IPS DF 4.7 (cell line): ENCODE results near the gene ST3GAL3.

Experiments
- DNase-seq: peaks from one replicate; pipeline ENCODE4 v3.0.0-alpha.2; 2013; ENCODE audit warnings: low spot score; ENCODE audit errors: extremely low read depth

Gene ST3GAL3

DNA sequence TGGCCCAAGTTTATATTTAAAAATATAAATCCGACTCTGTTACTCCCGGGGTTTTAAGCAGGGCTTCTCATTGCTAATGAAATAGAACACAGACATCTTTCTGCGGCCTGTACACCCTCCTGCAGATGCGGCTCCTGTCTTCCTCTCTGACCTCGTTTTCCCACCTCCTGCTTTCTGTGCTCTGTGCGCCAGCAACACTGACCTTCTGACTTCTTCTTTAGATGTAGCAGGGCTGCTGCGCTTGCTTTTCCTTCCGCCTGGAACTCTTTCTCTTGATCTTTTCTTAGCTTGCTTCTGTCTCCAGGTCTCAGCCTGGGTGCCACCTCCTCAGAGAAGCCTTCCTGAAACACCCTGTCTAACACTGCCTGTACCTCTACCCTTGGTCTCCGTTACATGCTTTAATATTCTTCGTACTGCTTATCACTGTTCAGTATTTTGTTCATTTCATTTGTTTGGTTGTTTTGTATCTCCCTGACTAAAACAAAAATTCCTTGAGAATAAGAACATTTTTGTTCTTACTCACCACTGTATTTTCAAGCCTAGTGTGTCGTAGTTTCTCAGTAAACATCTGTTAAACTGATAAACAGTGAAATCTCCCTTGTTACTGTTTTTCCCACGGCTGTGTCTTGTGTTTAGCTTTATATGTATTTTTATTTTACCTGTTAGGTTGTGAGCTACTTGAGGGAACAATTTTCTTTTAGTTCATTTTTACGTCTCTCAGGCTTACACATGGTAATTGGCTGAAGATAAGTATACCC is 79.0 kb downstream of the ST3GAL3 start:
- no peak for DNase-seq

DNA sequence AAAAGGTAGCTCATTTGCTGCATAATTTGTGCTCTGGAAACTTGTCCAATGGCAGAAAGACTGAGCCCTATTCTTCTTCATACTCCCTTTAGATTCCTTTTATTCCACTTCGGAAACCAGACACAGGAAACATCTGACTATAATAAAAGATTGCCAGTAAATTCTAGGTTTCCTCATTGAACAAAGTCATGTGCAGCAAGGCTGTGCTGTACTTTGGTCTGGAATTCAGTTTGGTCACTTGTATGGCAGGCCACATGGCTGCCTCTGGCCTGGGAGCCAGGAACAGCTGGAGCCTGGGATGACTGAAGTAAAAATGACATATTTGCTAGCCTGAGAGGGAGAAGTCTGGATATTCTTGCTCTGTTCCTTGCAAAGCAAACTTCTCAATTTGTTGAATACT is 79.6 kb downstream of the ST3GAL3 start:
- no peak for DNase-seq

- no peak for DNase-seq
These were observed 82.5 kb downstream of the ST3GAL3 start for GRCh38 chr1:43789604-43790550.

DNA sequence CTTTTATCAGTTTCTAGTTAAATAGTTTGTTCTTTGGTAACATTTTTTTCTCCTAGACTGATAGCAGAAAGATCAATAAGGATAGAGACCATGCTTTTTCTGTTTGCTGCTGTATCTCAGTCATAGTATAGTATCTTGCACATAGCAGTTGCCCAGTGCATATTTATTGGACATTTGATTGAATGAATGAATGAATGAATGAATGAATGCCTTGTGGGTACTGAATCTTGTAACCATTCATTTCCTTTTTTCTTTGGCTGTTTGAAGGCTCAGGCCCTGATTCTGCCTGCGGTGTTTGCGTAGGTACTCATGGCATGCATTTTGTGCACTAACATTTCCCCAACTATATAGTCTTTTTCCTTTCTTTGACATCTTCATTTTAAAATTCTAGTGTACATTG is 83.9 kb downstream of the ST3GAL3 start:
- no peak for DNase-seq

DNA sequence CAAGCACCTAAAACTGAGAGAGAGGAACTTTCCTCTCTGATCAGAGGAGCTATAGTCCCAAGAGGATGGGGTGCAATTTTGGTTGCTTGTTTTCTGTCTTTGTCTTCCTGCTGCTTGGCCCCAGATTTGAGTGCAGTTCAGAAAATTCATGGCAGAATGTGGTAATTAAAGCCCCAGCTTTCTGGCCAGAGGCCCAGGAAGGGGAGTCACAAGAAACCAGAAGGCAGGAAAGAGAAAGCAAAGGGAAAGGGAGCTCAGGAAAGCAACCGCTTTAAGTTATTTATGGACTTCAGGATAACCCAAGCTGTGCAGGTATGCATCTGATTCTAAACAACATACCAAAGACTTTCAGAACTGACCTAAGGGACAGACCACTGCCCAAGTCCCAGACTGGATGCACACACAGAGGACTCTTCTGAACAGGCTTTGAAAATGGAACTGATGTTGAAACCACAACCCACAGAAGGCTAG is 88.8 kb downstream of the ST3GAL3 start:
- DNase-seq: no peak

DNA sequence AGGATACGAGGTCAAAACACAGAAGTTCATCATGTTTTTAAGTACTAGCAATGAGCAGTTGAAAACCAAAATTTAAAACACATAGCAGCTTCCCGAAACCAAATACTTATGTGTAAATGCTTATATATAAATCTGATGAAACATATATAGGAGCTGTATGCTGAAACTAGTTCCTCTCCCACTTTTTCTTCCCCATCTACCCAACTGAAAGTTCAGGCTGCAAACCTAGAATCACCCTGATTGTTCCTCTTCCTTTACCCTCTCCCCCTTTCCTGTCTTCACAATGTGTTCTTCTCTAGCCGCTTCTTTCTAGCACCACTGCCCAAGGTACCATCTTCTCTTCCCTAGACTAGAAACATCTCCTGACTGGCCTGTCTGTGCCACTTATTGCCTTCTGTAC is 90.6 kb downstream of the ST3GAL3 start:
- no peak for DNase-seq

GRCh38 chr1:43799656-43800635 is 92.6 kb downstream of the ST3GAL3 start:
- no peak for DNase-seq

- no peak for DNase-seq
These were observed 93.4 kb downstream of the ST3GAL3 start for GRCh38 chr1:43800771-43801170.

DNA sequence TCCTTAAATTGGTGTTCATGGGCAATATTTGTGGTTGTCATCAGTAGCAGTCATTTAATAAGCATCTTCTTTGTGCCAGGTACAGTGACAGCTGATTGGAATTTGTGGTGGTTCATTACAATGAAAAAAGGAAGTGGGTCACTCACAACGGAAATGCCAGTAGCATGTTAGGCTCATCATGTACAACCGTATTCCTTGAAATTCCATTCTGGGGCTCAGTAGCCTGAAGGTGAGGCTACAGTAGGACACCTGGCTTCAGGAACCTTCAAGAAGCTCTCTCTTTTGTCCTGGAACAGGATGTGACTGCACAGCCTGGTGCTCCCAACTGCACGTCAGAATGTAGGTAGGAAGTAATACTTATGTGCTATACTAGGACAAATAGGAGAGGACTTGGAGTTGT is 93.9 kb downstream of the ST3GAL3 start:
- no peak for DNase-seq

- no peak for DNase-seq
These were observed 95.1 kb downstream of the ST3GAL3 start for GRCh38 chr1:43802356-43802980.

DNA sequence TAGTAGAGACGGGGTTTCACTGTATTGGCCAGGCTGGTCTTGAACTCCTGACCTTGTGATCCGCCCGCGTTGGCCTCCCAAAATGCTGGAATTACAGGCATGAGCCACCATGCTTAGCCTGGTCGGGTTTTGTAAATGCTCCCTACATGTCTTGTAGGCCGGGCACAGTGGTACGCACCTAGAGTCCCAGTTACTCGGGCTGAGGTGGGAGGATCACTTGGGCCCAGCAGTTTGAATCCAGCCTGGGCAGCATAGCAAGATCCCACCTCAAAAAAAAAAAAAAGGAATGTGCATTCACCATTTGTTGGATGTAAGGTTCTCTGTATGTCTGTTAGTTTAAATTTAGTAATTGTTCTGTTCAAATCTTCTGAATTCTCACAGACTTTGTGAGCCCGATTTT is 95.8 kb downstream of the ST3GAL3 start:
- DNase-seq: no peak

- DNase-seq: no peak
These were observed 96.3 kb downstream of the ST3GAL3 start for GRCh38 chr1:43803646-43804045.

DNA sequence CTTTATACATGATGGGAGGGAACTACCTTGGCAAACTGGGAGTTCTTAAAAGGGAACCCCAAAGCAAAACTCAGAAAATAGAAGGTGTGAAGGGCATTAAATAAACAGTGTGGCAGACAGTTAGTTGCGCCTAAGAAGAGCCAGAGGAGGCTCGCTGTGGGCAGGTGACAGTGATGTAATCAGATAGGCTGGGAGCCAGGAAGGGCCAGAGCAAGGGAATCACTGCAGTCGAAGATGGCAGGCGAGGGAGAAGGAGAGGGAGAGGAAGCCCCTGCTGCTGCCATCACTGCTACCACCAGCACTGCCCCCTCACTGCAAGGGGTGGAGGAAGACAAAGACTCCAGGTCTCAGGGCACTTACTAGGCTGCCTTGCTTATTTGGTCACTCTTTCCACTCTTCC is 97.2 kb downstream of the ST3GAL3 start:
- DNase-seq: no peak

DNA sequence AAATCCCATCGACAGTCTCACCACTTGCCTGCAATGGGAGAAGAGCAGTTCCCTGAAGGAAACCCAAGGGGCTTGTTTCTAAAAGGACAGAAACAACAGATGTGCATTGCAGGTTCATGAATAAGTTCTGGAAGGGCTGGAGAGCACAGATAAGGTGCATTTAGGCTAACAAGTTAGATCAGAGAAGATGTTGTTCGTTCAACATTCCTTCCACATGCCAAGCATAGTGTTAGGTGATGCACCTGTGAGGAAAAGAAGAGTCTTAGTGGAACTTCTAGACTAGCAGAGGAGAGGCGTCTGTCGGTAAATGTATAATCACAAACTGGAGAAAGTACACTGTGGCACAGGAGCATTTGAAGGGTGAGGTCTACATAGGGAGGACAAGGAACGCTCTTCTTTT is 98.0 kb downstream of the ST3GAL3 start:
- DNase-seq: no peak

GRCh38 chr1:43806183-43806582 is 98.8 kb downstream of the ST3GAL3 start:
- no peak for DNase-seq

DNA sequence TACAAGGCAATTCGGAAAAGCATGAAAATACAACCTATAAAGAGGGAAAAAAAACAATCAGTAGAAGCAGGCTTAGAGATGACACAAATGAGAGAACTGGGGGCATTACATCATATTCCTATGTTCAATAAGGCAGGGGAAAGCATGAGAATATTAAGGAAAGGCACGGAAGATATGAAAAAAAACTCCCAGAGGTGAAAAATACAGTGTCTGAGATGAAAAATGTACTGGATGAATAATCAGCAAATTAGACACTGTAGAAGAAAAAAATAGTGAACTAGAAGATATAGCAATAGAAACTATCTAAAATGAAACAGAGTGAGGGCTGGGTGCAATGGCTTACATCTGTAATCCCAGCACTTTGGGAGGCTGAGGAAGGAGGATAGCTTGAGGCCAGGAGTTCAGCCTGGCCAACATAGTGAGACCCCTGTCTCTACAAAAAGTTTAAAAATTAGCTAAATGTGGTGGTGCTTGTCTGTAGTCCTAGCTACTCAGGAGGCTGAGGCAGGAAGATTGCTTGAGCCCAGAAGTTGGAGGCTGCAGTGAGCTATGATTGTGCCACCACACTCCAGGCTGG is 101.8 kb downstream of the ST3GAL3 start:
- DNase-seq: no peak

GRCh38 chr1:43812579-43812978 is 105.2 kb downstream of the ST3GAL3 start:
- no peak for DNase-seq

GRCh38 chr1:43814401-43814800 is 107.1 kb downstream of the ST3GAL3 start:
- DNase-seq: no peak

DNA sequence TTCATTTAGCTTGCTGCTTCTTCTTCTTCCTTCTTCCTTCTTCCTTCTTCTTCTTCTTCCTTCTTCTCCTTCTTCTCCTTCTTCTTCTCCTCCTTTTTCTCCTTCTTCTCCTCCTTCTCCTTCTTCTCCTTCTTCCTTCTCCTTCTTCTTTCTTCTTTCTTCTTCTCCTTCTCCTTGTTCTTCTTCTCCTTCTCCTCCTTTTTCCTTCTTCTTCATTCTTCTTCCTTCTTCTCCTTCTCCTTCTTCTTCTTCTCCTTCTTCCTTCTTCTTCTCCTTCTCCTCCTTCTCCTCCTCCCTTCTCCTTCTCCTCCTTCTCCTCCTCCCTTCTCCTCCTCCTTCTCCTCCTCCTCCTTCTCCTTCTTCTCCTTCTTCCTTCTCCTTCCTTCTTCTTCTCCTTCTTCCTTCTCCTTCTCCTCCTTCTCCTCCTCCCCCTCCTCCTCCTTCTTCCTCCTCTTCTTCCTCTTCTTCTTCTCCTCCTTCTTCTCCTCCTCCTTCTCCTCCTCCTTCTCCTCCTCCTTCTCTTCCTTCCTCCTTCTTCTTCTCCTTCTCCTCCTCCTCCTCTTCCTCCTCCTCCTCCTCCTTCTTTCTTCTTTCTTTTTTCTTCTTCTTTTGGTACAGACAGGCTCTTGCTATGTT is 110.1 kb downstream of the ST3GAL3 start:
- no peak for DNase-seq

DNA sequence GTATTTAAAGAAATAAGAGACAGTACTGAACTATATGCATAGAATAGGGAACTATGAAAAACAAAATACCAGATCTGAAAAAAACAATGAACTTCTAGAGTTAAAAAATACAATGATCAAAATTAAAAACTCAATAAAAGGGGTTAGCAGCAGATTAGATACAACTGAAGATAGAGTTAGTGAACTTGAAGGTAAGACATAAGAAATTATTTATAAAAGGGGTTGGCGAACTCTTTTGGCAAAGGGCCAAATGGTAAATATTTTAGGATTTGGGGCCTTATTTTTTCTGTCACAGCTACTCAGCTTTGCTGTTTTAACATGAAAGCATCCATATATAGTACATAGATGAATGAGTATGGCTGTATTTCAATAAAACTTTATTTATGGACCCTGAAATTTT is 111.4 kb downstream of the ST3GAL3 start:
- DNase-seq: no peak
